GM18526 (cell line): Measurements from ENCODE around the gene IMPG2.

Source experiments
- POLR2A ChIP-seq: IDR thresholded peaks from 3 replicates; pipeline ENCODE4 v1.6.1; 2011; ENCODE audit not compliant: insufficient read length; ENCODE audit errors: extremely low read depth

The IMPG2 gene

GRCh38 chr3:101284757-101285156 lies 35.6 kb downstream of the IMPG2 start:
- no peak for TF ChIP-seq POLR2A

- TF ChIP-seq POLR2A, result no peak
Measured at GRCh38 chr3:101281521-101282030, 38.8 kb downstream of the IMPG2 start.

GRCh38 chr3:101279765-101280385 lies 40.5 kb downstream of the IMPG2 start:
- TF ChIP-seq POLR2A, result no peak

- no peak for TF ChIP-seq POLR2A
Measured at GRCh38 chr3:101279162-101279561, 41.2 kb downstream of the IMPG2 start.

- no peak for TF ChIP-seq POLR2A
Measured at GRCh38 chr3:101278727-101279126, 41.6 kb downstream of the IMPG2 start.

GRCh38 chr3:101273608-101274007 lies 46.8 kb downstream of the IMPG2 start:
- TF ChIP-seq POLR2A, result no peak

- no peak for TF ChIP-seq POLR2A
Measured at GRCh38 chr3:101273156-101273555, 47.2 kb downstream of the IMPG2 start.

- no peak for TF ChIP-seq POLR2A
Measured at GRCh38 chr3:101271728-101272127, 48.6 kb downstream of the IMPG2 start.

GRCh38 chr3:101270149-101270548 lies 50.2 kb downstream of the IMPG2 start:
- no peak for TF ChIP-seq POLR2A

- TF ChIP-seq POLR2A, result no peak
Measured at GRCh38 chr3:101268971-101269671, 51.3 kb downstream of the IMPG2 start.

GRCh38 chr3:101268141-101268540 lies 52.2 kb downstream of the IMPG2 start:
- TF ChIP-seq POLR2A, result no peak

- no peak for TF ChIP-seq POLR2A
Measured at GRCh38 chr3:101266566-101266965, 53.8 kb downstream of the IMPG2 start.

- TF ChIP-seq POLR2A, result no peak
Measured at GRCh38 chr3:101266071-101266470, 54.3 kb downstream of the IMPG2 start.

- no peak for TF ChIP-seq POLR2A
Measured at GRCh38 chr3:101262393-101263240, 57.8 kb downstream of the IMPG2 start.

GRCh38 chr3:101261506-101261905 lies 58.9 kb downstream of the IMPG2 start:
- TF ChIP-seq POLR2A, result no peak
